ENCODE measurements around the gene JMJD1C. TPM values are rescaled to one million over a fixed set of nuclear protein-coding genes. Genes with fewer than 3 reads are reported as not detected.
A peak's percentile ranks its signal among the peaks of the same experiment; 100 is the strongest.
"Not testable (repeated sequence)": the region's sequence is repeated elsewhere in the genome, so short reads cannot be mapped to it uniquely, and the experiment has no call there.

JMJD1C gene
- polyA plus RNA-seq, 12 donors: 64.8 to 114 (median 87.8) TPM; not detected in 1

GRCh38 chr10:63365976-63366765 lies 99.6 kb downstream of the JMJD1C start:
- DNase-seq: no peak

GRCh38 chr10:63364918-63365317 lies 100.9 kb downstream of the JMJD1C start:
- no peak for DNase-seq

GRCh38 chr10:63363951-63364350 lies 101.8 kb downstream of the JMJD1C start:
- DNase-seq: no peak

- no peak for DNase-seq
Measured at GRCh38 chr10:63355682-63356081, 110.1 kb downstream of the JMJD1C start.

GRCh38 chr10:63352976-63353375 lies 112.8 kb downstream of the JMJD1C start:
- no peak for DNase-seq

GRCh38 chr10:63348245-63348850 lies 117.4 kb downstream of the JMJD1C start:
- no peak for DNase-seq

- DNase-seq: no peak
Measured at GRCh38 chr10:63346015-63346441, 119.7 kb downstream of the JMJD1C start.

GRCh38 chr10:63344269-63344668 lies 121.5 kb downstream of the JMJD1C start:
- no peak for DNase-seq

- DNase-seq: no peak
Measured at GRCh38 chr10:63343476-63343875, 122.3 kb downstream of the JMJD1C start.

GRCh38 chr10:63339640-63340039 lies 126.1 kb downstream of the JMJD1C start:
- DNase-seq: not testable (repeated sequence)

GRCh38 chr10:63337455-63338251 lies 128.1 kb downstream of the JMJD1C start:
- DNase-seq: no peak

GRCh38 chr10:63331586-63331985 lies 134.2 kb downstream of the JMJD1C start:
- no peak for DNase-seq

GRCh38 chr10:63324495-63324854 lies 141.3 kb downstream of the JMJD1C start:
- no peak for DNase-seq

- no peak for DNase-seq
Measured at GRCh38 chr10:63323701-63324494, 141.9 kb downstream of the JMJD1C start.

- DNase-seq: no peak
Measured at GRCh38 chr10:63320683-63321082, 145.1 kb downstream of the JMJD1C start.

GRCh38 chr10:63319231-63319630 lies 146.5 kb downstream of the JMJD1C start:
- DNase-seq: no peak

- DNase-seq: no peak
Measured at GRCh38 chr10:63318491-63318890, 147.3 kb downstream of the JMJD1C start.

GRCh38 chr10:63314020-63314419 lies 151.8 kb downstream of the JMJD1C start:
- no peak for DNase-seq

GRCh38 chr10:63313066-63313717 lies 152.6 kb downstream of the JMJD1C start:
- DNase-seq: no peak

- DNase-seq: peak; percentile 3
Measured at GRCh38 chr10:63308628-63309027, 157.1 kb downstream of the JMJD1C start.

GRCh38 chr10:63304146-63304545 lies 161.6 kb downstream of the JMJD1C start:
- DNase-seq: no peak
